Liver (tissue), 9 donors: ENCODE measurements around the gene AKAP13. TPM values are rescaled to one million over a fixed set of nuclear protein-coding genes. Genes with fewer than 3 reads are reported as not detected.

ENCODE experiments used
- DNase-seq: peaks from one replicate; pipeline ENCODE4 v3.0.0-alpha.2; 2017; ENCODE audit warnings: low spot score
- H3K27ac ChIP-seq, 2 donors: one replicate each; pipeline ENCODE4 v1.7.0; 2013; ENCODE audit warnings: inconsistent platforms in 2 of 2, low read length in 2 of 2, control low read depth in 1 of 2, low read depth in 1 of 2, mild to moderate bottlenecking in 1 of 2
- H3K27me3 ChIP-seq, 4 donors: one replicate each; pipeline versions ENCODE4 v1.6.1 to v1.7.0; 2013; ENCODE audit warnings: low read length in 3 of 4, inconsistent platforms in 1 of 4, mild to moderate bottlenecking in 1 of 4, moderate library complexity in 1 of 4; ENCODE audit not compliant: control insufficient read depth in 4 of 4, insufficient read depth in 4 of 4
- H3K36me3 ChIP-seq, 4 donors: one replicate each; pipeline versions ENCODE4 v1.6.1 to v1.7.0; 2013; ENCODE audit warnings: low read length in 3 of 4, mild to moderate bottlenecking in 3 of 4, low read depth in 1 of 4, moderate library complexity in 1 of 4; ENCODE audit not compliant: control insufficient read depth in 4 of 4, insufficient read depth in 3 of 4
- H3K4me1 ChIP-seq, 4 donors: one replicate each; pipeline versions ENCODE4 v1.6.1 to v1.7.0; 2013; ENCODE audit warnings: low read length in 3 of 4, mild to moderate bottlenecking in 3 of 4, moderate library complexity in 1 of 4; ENCODE audit not compliant: control insufficient read depth in 4 of 4, insufficient read depth in 4 of 4
- H3K4me3 ChIP-seq, 3 donors: one replicate each; pipeline versions ENCODE4 v1.6.1 to v1.7.0; 2013; ENCODE audit warnings: low read length in 3 of 3, control low read depth in 1 of 3, low read depth in 1 of 3, mild to moderate bottlenecking in 1 of 3
- H3K9ac ChIP-seq, 2 donors: one replicate each; pipeline ENCODE4 v1.7.0; 2013; ENCODE audit warnings: low read length in 2 of 2, mild to moderate bottlenecking in 2 of 2, moderate library complexity in 2 of 2, control low read depth in 1 of 2, low read depth in 1 of 2
- H3K9me3 ChIP-seq, 4 donors: one replicate each; pipeline versions ENCODE4 v1.6.1 to v1.7.0; 2013; ENCODE audit warnings: low read length in 3 of 4; ENCODE audit not compliant: control insufficient read depth in 4 of 4
- EGR1 ChIP-seq, 2 donors: IDR thresholded peaks; 2 replicates each; pipeline ENCODE4 v1.6.1; 2016 to 2018; ENCODE audit warnings: antibody characterized with exemption in 2 of 2, low read depth in 2 of 2
- FOXA1 ChIP-seq: IDR thresholded peaks from 2 replicates; pipeline ENCODE4 v1.6.1; 2016; ENCODE audit warnings: antibody characterized with exemption
- FOXA2 ChIP-seq: IDR thresholded peaks from 2 replicates; pipeline ENCODE4 v1.6.1; 2016; ENCODE audit warnings: antibody characterized with exemption
- GABPA ChIP-seq, 2 donors: IDR thresholded peaks in 1 of 2; conservative IDR thresholded peaks in 1 of 2; 2 replicates each; pipeline ENCODE4 v1.6.1; 2016; ENCODE audit warnings: antibody characterized with exemption in 2 of 2, mild to moderate bottlenecking in 1 of 2, moderate library complexity in 1 of 2
- HNF4A ChIP-seq, 2 donors: conservative IDR thresholded peaks; 2 replicates each; pipeline ENCODE4 v1.6.1; 2016; ENCODE audit warnings: antibody characterized with exemption in 2 of 2, mild to moderate bottlenecking in 2 of 2
- JUND ChIP-seq, 2 donors: IDR thresholded peaks; 2 replicates each; pipeline ENCODE4 v1.6.1; 2016; ENCODE audit warnings: antibody characterized with exemption in 2 of 2
- NR2F2 ChIP-seq: IDR thresholded peaks from 2 replicates; pipeline ENCODE4 v1.6.1; 2016; ENCODE audit warnings: antibody characterized with exemption
- RAD21 ChIP-seq, 2 donors: IDR thresholded peaks; 2 replicates each; pipeline ENCODE4 v1.6.1; 2016; ENCODE audit warnings: antibody characterized with exemption in 2 of 2, mild to moderate bottlenecking in 2 of 2
- RXRA ChIP-seq, 2 donors: IDR thresholded peaks; 2 replicates each; pipeline ENCODE4 v1.6.1; 2017 to 2018; ENCODE audit warnings: antibody characterized with exemption in 2 of 2, mild to moderate bottlenecking in 1 of 2
- SP1 ChIP-seq: IDR thresholded peaks from 2 replicates; pipeline ENCODE4 v1.6.1; 2018; ENCODE audit warnings: antibody characterized with exemption, mild to moderate bottlenecking
- YY1 ChIP-seq: IDR thresholded peaks from 2 replicates; pipeline ENCODE4 v1.6.1; 2016; ENCODE audit warnings: antibody characterized with exemption, mild to moderate bottlenecking
- WGBS: extraction: QIAGEN DNeasy Blood & Tissue Kit; methylation state at CpG from one replicate; pipeline ENCODE4 v1.1.7; 2013; 5-methylcytosine and 5-hydroxymethylcytosine counted together
- polyA plus RNA-seq, 2 donors: library from polyadenylated mRNA; stranded (reverse) in 1 of 2; unstranded in 1 of 2; fragments of 200-250 nt in 1 of 2; fragments of >200 nt in 1 of 2; fragmentation: Nextera tagmentation in 1 of 2; extraction: Ambion mirVana in 1 of 2; gene quantifications; one replicate each; pipeline versions ENCODE4 v1.2.1 to v1.2.3, GENCODE V29; 2013 to 2015
- total RNA-seq, 2 donors: library from RNA; depleted of rRNA; stranded (reverse); fragments of >200 nt; gene quantifications; one replicate each; pipeline ENCODE4 v1.2.3, GENCODE V29; 2014
- TF ChIP-seq, protein P1 (sequence below): IDR thresholded peaks from 2 replicates; pipeline ENCODE4 v1.6.1; 2016; ENCODE audit warnings: antibody characterized with exemption
- TF ChIP-seq, protein P2 (sequence below): IDR thresholded peaks from 2 replicates; pipeline ENCODE4 v1.6.1; 2016; ENCODE audit warnings: antibody characterized with exemption
- TF ChIP-seq, protein P3 (sequence below): IDR thresholded peaks from 2 replicates; pipeline ENCODE4 v1.6.1; 2016; ENCODE audit warnings: antibody characterized with exemption
- TF ChIP-seq, protein P4 (sequence below): IDR thresholded peaks from 2 replicates; pipeline ENCODE4 v1.6.1; 2016; ENCODE audit warnings: antibody characterized with exemption, mild to moderate bottlenecking
- TF ChIP-seq, protein P5 (sequence below): fragments of 150-350 bp; IDR thresholded peaks from 2 replicates; pipeline ENCODE4 v1.5.1; 2017; ENCODE audit warnings: improper control_type of control experiment, low read depth, low read length; ENCODE audit not compliant: missing input control
- donor health status: healthy.
- donor health status: healthy.
- donor health status: healthy.
- donor health status: healthy.
- donor health status: healthy.

AKAP13 gene
- total and polyA plus RNA-seq, 4 donors = 18.6 to 92.3 (median 37.4) TPM

DNA sequence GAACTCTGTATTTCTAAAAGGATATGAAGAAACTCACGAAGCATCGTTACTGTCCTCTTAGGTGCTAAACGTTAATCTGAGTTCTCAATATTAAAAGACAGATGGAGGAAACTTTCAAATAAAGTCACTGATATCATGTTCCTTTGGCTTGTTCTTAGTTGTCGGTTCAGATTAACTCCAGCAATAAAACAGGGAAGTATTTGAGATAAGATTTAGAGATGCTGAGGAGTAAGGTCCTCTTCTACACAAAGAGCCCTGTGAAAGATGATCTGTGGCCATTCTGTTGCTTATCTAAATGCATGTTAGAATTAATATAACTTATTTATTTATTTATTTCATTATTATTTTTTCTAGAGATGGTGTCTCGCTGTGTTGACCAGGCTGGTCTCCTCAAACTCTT, 19.2 kb downstream of the AKAP13 start:
- no peaks in the 10 kb centered on the region for H3K27me3 ChIP-seq
- no peak for DNase-seq
- peaks cover 0 to 10% (median 5%) of the 10 kb centered on the region in 4 donors for H3K4me1 ChIP-seq
- TF ChIP-seq FOXA2 (no peak), EGR1 (IDR thresholded peaks at IDR 0.05; ENCODE audit: low read depth in 2 of 2) (no peak), FOXA1 (no peak), RAD21 (IDR thresholded peaks at IDR 0.05) (no peak), NR2F2 (no peak), YY1 (no peak), JUND (IDR thresholded peaks at IDR 0.05) (no peak)
- TF ChIP-seq, protein P1, sequence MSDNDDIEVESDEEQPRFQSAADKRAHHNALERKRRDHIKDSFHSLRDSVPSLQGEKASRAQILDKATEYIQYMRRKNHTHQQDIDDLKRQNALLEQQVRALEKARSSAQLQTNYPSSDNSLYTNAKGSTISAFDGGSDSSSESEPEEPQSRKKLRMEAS = no peak
- TF ChIP-seq, protein P2, sequence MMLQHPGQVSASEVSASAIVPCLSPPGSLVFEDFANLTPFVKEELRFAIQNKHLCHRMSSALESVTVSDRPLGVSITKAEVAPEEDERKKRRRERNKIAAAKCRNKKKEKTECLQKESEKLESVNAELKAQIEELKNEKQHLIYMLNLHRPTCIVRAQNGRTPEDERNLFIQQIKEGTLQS = no peak
- TF ChIP-seq, protein P3, sequence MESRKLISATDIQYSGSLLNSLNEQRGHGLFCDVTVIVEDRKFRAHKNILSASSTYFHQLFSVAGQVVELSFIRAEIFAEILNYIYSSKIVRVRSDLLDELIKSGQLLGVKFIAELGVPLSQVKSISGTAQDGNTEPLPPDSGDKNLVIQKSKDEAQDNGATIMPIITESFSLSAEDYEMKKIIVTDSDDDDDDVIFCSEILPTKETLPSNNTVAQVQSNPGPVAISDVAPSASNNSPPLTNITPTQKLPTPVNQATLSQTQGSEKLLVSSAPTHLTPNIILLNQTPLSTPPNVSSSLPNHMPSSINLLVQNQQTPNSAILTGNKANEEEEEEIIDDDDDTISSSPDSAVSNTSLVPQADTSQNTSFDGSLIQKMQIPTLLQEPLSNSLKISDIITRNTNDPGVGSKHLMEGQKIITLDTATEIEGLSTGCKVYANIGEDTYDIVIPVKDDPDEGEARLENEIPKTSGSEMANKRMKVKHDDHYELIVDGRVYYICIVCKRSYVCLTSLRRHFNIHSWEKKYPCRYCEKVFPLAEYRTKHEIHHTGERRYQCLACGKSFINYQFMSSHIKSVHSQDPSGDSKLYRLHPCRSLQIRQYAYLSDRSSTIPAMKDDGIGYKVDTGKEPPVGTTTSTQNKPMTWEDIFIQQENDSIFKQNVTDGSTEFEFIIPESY = no peak
- no peak overlapping the region for H3K4me3 ChIP-seq
- no peaks in the 10 kb centered on the region for H3K36me3 ChIP-seq
- no peak overlapping the region for H3K27ac ChIP-seq
- WGBS = 87% methylated on average over 5 of the region's 5 CpGs
- no peaks in the 10 kb centered on the region for H3K9me3 ChIP-seq
- no peak overlapping the region for H3K9ac ChIP-seq

DNA sequence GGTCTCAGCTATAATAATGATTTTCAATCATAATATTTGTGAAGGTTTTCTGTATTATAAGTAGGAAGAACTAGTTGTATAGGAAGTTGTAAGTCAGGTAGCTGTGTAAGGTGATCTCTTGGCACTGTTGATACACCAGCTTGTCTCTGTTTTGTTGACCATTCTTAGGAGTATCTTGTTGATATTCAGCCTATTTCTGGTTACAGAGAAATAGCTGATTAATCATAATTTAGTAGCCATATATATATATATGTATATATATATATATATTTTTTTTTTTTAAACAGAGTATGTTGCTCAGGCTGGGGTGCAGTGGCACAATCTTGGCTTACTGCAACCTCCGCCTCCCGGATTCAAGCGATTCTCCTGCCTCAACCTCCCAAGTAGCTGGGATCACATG, 20.2 kb downstream of the AKAP13 start:
- Histone ChIP-seq H3K36me3 (no peaks in the 10 kb centered on the region), H3K9ac (no peak overlapping the region), H3K9me3 (no peaks in the 10 kb centered on the region), H3K4me1 (peaks cover 0 to 18% (median 5%) of the 10 kb centered on the region in 4 donors), H3K4me3 (no peak overlapping the region), H3K27ac (no peak overlapping the region), H3K27me3 (no peaks in the 10 kb centered on the region)
- DNase-seq = no peak
- over 99% methylated on average over 3 of the region's 3 CpGs for WGBS
- TF ChIP-seq, protein P4, sequence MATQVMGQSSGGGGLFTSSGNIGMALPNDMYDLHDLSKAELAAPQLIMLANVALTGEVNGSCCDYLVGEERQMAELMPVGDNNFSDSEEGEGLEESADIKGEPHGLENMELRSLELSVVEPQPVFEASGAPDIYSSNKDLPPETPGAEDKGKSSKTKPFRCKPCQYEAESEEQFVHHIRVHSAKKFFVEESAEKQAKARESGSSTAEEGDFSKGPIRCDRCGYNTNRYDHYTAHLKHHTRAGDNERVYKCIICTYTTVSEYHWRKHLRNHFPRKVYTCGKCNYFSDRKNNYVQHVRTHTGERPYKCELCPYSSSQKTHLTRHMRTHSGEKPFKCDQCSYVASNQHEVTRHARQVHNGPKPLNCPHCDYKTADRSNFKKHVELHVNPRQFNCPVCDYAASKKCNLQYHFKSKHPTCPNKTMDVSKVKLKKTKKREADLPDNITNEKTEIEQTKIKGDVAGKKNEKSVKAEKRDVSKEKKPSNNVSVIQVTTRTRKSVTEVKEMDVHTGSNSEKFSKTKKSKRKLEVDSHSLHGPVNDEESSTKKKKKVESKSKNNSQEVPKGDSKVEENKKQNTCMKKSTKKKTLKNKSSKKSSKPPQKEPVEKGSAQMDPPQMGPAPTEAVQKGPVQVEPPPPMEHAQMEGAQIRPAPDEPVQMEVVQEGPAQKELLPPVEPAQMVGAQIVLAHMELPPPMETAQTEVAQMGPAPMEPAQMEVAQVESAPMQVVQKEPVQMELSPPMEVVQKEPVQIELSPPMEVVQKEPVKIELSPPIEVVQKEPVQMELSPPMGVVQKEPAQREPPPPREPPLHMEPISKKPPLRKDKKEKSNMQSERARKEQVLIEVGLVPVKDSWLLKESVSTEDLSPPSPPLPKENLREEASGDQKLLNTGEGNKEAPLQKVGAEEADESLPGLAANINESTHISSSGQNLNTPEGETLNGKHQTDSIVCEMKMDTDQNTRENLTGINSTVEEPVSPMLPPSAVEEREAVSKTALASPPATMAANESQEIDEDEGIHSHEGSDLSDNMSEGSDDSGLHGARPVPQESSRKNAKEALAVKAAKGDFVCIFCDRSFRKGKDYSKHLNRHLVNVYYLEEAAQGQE = no peak
- TF ChIP-seq HNF4A (conservative IDR thresholded peaks at IDR 0.05) = no peak
- TF ChIP-seq, protein P5, sequence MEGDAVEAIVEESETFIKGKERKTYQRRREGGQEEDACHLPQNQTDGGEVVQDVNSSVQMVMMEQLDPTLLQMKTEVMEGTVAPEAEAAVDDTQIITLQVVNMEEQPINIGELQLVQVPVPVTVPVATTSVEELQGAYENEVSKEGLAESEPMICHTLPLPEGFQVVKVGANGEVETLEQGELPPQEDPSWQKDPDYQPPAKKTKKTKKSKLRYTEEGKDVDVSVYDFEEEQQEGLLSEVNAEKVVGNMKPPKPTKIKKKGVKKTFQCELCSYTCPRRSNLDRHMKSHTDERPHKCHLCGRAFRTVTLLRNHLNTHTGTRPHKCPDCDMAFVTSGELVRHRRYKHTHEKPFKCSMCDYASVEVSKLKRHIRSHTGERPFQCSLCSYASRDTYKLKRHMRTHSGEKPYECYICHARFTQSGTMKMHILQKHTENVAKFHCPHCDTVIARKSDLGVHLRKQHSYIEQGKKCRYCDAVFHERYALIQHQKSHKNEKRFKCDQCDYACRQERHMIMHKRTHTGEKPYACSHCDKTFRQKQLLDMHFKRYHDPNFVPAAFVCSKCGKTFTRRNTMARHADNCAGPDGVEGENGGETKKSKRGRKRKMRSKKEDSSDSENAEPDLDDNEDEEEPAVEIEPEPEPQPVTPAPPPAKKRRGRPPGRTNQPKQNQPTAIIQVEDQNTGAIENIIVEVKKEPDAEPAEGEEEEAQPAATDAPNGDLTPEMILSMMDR = no peak
- TF ChIP-seq FOXA2 = no peak
- TF ChIP-seq, protein P1 = no peak
- TF ChIP-seq SP1 = no peak
- no peak for TF ChIP-seq EGR1 (IDR thresholded peaks at IDR 0.05; ENCODE audit: low read depth in 2 of 2)
- TF ChIP-seq, protein P2 = no peak
- no peak for TF ChIP-seq RXRA (IDR thresholded peaks at IDR 0.05)
- no peak for TF ChIP-seq YY1
- TF ChIP-seq JUND (IDR thresholded peaks at IDR 0.05) = no peak
- no peak for TF ChIP-seq RAD21 (IDR thresholded peaks at IDR 0.05)
- TF ChIP-seq FOXA1 = no peak
- no peak for TF ChIP-seq NR2F2
- TF ChIP-seq, protein P3 = no peak
- TF ChIP-seq GABPA (IDR thresholded peaks at IDR 0.05 in 1 of 2, conservative IDR thresholded peaks at IDR 0.05 in 1 of 2) = no peak
